Endothelial cell (in vitro differentiated cells): ENCODE data around the gene TRAF5. TPM values are rescaled to one million over a fixed set of nuclear protein-coding genes. Genes with fewer than 3 reads are reported as not detected.
"Not testable (repeated sequence)": the region's sequence is repeated elsewhere in the genome, so short reads cannot be mapped to it uniquely, and the experiment has no call there.

Experiments used
- DNase-seq: peaks from one replicate; pipeline ENCODE4 v3.0.0; 2021; ENCODE audit warnings: low spot score
- H3K27ac Mint-ChIP-seq: one replicate; pipeline ENCODE4 v1.8.0; 2021; ENCODE audit warnings: mixed read lengths, inconsistent platforms; ENCODE audit not compliant: unreplicated experiment
- H3K27me3 Mint-ChIP-seq: one replicate; pipeline ENCODE4 v1.8.0; 2021; ENCODE audit warnings: mild to moderate bottlenecking, moderate library complexity, mixed read lengths, inconsistent platforms; ENCODE audit not compliant: unreplicated experiment
- H3K36me3 Mint-ChIP-seq: one replicate; pipeline ENCODE4 v1.8.0; 2021; ENCODE audit warnings: mild to moderate bottlenecking, low read depth, mixed read lengths, inconsistent platforms; ENCODE audit not compliant: unreplicated experiment
- H3K4me1 Mint-ChIP-seq: one replicate; pipeline ENCODE4 v1.8.0; 2021; ENCODE audit warnings: mild to moderate bottlenecking, mixed read lengths, inconsistent platforms; ENCODE audit not compliant: unreplicated experiment
- H3K4me3 Mint-ChIP-seq: one replicate; pipeline ENCODE4 v1.8.0; 2021; ENCODE audit warnings: mild to moderate bottlenecking, mixed read lengths, inconsistent platforms; ENCODE audit not compliant: unreplicated experiment
- H3K9me3 Mint-ChIP-seq: one replicate; pipeline ENCODE4 v1.8.0; 2021; ENCODE audit warnings: mixed read lengths, inconsistent platforms; ENCODE audit not compliant: unreplicated experiment
- total RNA-seq: library from RNA; stranded (reverse); fragmentation: NEBNext Ultra II Directional; extraction: Animal tissue kit (Norgen Biotek cat#: 25700); gene quantifications from one replicate; pipeline ENCODE4 v1.2.1, GENCODE V29; 2021; ENCODE audit not compliant: unreplicated experiment
- TF ChIP-seq, protein P1 (sequence below): fragments of 200-600 bp; sonication (generic); IDR thresholded peaks from one replicate; pipeline ENCODE4 v1.5.0; 2021; ENCODE audit warnings: antibody characterized with exemption; ENCODE audit not compliant: unreplicated experiment

TRAF5 gene
- total RNA-seq, 1 donor from 2014 or later: 14.5 TPM

DNA sequence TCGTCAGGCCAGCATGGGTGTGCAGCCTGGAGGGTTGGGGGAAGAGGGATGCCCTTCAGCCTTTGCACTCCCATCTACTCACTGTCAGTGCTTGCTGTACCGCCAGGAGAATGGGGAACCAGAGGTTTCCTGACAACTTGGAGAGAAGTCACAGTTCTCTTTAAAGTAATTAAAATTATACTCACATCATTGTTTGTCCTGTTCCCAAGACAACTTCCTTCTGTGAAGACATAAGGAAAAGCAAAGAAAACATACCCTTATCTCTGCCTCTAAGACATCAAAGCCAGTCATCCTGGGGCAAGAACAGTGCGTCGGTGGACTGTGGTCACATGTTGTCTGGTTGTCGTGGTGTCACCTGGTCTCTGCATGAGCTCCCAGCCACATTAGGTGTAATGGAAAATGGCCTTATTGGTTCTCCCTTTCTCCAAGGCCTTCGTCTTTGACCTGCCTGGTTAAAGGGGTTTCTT is 17.6 kb downstream of the TRAF5 start:
- H3K4me1 Mint-ChIP-seq: peaks cover 12% of the 10 kb centered on the region
- no peaks in the 10 kb centered on the region for H3K9me3 Mint-ChIP-seq
- no peaks in the 10 kb centered on the region for H3K36me3 Mint-ChIP-seq
- H3K27ac Mint-ChIP-seq: no peak overlapping the region
- TF ChIP-seq, protein P1, sequence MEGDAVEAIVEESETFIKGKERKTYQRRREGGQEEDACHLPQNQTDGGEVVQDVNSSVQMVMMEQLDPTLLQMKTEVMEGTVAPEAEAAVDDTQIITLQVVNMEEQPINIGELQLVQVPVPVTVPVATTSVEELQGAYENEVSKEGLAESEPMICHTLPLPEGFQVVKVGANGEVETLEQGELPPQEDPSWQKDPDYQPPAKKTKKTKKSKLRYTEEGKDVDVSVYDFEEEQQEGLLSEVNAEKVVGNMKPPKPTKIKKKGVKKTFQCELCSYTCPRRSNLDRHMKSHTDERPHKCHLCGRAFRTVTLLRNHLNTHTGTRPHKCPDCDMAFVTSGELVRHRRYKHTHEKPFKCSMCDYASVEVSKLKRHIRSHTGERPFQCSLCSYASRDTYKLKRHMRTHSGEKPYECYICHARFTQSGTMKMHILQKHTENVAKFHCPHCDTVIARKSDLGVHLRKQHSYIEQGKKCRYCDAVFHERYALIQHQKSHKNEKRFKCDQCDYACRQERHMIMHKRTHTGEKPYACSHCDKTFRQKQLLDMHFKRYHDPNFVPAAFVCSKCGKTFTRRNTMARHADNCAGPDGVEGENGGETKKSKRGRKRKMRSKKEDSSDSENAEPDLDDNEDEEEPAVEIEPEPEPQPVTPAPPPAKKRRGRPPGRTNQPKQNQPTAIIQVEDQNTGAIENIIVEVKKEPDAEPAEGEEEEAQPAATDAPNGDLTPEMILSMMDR: no peak
- H3K27me3 Mint-ChIP-seq: peaks cover 5% of the 10 kb centered on the region
- H3K4me3 Mint-ChIP-seq: no peak overlapping the region
- no peak for DNase-seq

DNA sequence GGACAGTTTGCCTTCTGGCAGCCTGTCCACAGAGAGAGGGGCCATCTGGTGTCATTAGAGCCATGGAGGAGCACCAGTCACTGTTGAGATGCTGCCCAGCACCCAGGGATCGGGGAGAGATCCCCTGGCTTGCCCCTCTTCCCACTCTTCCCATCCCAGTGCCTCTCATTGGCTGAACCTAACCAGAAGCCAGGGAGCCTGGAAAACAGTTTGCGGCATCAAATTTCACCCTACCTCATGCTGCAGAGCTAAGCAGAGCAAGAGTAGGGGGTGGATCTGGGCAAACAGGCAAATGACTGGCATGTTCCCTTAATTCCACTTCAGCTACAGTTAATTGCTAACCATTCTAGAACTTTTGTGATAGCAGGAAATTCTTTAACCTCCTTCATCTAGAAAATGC is 19.1 kb downstream of the TRAF5 start:
- Mint-ChIP-seq H3K27ac (no peak overlapping the region), H3K9me3 (no peaks in the 10 kb centered on the region), H3K27me3 (peaks cover 5% of the 10 kb centered on the region), H3K4me1 (peaks cover 8% of the 10 kb centered on the region), H3K36me3 (no peaks in the 10 kb centered on the region), H3K4me3 (no peak overlapping the region)
- DNase-seq: no peak
- TF ChIP-seq, protein P1: no peak

DNA sequence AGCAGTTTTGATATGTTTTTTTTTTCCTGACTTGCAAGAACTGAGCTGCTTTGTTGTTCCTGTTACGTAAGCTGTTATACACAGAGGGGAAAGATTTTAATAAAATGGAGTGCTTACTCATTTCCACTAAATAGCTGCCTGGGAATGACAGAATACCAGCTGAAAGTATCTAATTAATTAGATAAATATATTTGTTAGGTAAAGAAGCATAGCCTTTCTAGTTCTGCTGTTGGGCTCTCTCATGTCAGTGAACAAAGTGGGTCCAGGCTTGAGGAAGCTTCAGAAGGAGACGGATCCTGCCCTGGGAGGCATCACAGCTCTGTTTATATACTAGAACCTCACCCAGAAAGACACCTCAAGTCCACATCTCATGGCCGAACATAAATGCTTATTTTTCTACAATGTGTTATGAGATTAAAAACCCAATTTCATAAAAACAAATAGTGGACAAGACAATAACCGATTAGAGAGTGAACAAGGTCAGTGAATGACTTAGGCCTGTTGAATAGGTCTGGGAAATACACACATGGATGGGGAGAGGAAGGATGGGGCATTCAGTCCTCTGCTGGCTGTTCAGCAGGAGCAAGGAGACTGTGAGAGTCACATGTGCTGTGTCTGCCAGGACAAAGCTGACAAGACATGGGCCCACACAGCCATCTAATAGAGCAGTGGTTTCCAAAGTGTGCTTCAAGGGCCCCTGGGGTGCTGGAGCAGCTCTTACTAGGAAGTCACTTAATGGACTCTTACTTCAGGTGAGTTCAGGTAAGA is 20.6 kb downstream of the TRAF5 start:
- TF ChIP-seq, protein P1: no peak

DNA sequence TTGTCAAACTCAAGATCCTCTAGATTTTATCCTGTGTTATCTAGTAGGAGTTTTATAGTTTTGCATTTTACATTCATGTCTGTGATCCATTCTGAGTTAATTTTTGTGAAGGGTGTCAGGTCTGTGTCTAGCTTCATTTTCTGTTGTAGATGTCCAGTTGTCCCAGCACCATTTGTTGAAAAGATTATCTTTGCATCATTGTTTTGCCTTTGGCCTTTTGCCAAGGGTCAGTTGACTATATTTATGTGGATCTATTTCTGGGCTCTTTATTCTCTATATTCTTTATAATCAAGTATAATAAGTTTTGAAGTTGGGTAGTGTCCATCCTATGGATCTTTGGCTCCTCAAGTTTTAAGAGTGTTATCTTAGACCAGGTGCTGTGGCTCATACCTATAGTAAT is 21.9 kb downstream of the TRAF5 start:
- H3K27ac Mint-ChIP-seq: no peak overlapping the region
- no peak overlapping the region for H3K4me3 Mint-ChIP-seq
- TF ChIP-seq, protein P1: no peak
- no peak for DNase-seq
- no peaks in the 10 kb centered on the region for H3K9me3 Mint-ChIP-seq
- H3K4me1 Mint-ChIP-seq: peaks cover 11% of the 10 kb centered on the region
- peaks cover 6% of the 10 kb centered on the region for H3K27me3 Mint-ChIP-seq
- H3K36me3 Mint-ChIP-seq: peaks cover 15% of the 10 kb centered on the region

More for the DNA sequence above, 20.6 kb downstream of the TRAF5 start:
- DNase-seq: no peak
- Mint-ChIP-seq H3K27ac (no peak overlapping the region), H3K36me3 (peaks cover 11% of the 10 kb centered on the region), H3K4me1 (peaks cover 8% of the 10 kb centered on the region), H3K27me3 (peaks cover 7% of the 10 kb centered on the region), H3K4me3 (no peak overlapping the region), H3K9me3 (no peaks in the 10 kb centered on the region)

DNA sequence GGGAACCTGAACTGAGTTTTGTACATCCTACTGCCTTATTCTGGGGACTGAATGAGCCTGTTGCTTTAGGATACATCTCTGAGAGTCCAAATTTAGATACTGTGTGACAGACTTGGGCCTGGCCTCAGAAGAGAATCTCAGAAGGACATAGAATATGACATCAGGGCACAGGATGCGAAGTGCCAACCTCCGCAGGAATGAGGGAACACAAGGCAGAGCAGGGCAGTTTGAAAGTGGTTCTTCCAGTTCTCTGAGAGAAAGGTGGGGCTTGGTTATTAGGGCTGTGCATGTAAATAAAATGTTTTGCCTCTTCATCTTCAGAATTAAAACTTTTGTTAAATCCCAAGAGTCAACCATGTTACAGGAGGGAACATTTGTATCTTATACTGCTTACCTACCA is 23.1 kb downstream of the TRAF5 start:
- peaks cover 6% of the 10 kb centered on the region for H3K27me3 Mint-ChIP-seq
- H3K27ac Mint-ChIP-seq: no peak overlapping the region
- peaks cover 3% of the 10 kb centered on the region for H3K4me1 Mint-ChIP-seq
- TF ChIP-seq, protein P1: no peak
- H3K36me3 Mint-ChIP-seq: peaks cover 15% of the 10 kb centered on the region
- DNase-seq: no peak
- no peaks in the 10 kb centered on the region for H3K9me3 Mint-ChIP-seq
- no peak overlapping the region for H3K4me3 Mint-ChIP-seq

DNA sequence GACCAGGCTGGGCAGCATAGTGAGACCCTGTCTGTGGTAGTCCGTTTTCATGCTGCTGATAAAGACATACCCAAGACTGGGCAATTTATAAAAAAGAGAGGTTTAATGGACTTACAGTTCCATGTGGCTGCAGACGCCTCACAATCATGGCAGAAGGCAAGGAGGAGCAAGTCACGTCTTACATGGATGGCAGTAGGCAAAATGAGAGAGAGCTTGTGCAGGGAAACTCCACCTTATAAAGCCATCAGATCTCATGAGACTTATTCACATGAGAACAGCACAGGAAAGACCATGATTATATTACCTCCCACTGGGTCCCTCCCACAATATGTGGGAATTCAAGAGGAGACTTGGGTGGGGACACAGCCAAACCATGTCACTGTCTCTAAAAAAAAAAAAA is 25.4 kb downstream of the TRAF5 start:
- not testable (repeated sequence) for H3K4me1 Mint-ChIP-seq, H3K27me3 Mint-ChIP-seq, H3K9me3 Mint-ChIP-seq, H3K27ac Mint-ChIP-seq, DNase-seq
- Mint-ChIP-seq H3K4me3 (peak overlapping the region; percentile 8), H3K36me3 (peaks cover 19% of the 10 kb centered on the region)
